ENCODE data around the gene BARHL2.

Gene BARHL2

DNA sequence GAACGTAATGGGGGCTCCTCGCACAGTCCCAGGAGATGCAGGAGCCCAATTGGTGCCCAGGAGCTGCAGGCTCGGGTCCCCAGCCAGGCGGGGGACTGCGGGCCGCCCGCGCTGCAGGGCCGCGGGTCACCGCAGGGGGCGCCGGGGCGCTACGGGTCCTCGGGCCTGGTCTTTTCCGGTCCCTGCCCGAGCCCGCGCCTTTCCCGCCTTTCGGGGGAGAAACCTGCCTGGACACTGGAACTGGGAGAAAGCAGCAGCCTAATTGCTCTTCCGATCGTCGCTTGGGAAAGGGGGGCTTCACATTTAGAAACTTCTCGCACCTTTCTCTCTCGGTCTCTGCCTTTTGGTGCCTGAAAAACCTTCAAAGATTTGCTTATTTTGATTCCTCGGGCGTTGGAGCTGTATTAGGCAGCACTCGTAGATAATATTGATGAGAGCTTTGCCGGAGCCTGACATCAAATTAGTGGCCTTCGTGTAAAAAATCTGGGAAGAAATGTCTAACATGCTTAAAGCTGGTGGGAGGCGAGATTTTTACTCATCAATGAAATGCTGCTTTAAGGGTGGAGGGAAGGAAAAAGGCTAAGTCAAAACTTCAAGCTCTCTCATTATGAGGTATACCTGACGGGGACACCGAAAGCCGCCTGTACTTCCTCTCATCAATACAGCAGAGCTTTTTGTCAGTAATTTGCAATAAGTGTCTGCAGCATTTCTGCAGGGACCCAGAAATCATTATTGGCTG lies 12.6 kb upstream of the BARHL2 start:
- Histone ChIP-seq H3K27me3 (replicated peaks; ENCODE audit: insufficient read depth, low read length) (peaks cover 10% of the 10 kb centered on the region; the same call in 1 of the 2 replicates), H3K79me2 (ENCODE audit: low read length) (no peaks in the 10 kb centered on the region), H4K20me1 (ENCODE audit: insufficient read depth, low read length) (no peaks in the 10 kb centered on the region), H3K4me1 (ENCODE audit: low read length) (no peaks in the 10 kb centered on the region), H3K9me3 (replicated peaks; ENCODE audit: insufficient read depth, low read length) (no peaks in the 10 kb centered on the region), H3K4me2 (ENCODE audit: low read depth, low read length) (no peak overlapping the region), H2AFZ (ENCODE audit: low read length) (no peak overlapping the region), H3K27ac (ENCODE audit: low read length) (no peak overlapping the region), H3K36me3 (replicated peaks; ENCODE audit: insufficient read depth, low read length) (no peaks in the 10 kb centered on the region), H3F3A (ENCODE audit: insufficient read depth, low read length) (no peaks in the 10 kb centered on the region), H3K9me2 (replicated peaks; ENCODE audit: insufficient read depth, low read length) (no peaks in the 10 kb centered on the region), H3K9ac (ENCODE audit: low read length) (no peak overlapping the region), H3K4me3 (ENCODE audit: low read length) (no peak overlapping the region)
- no peak for DNase-seq
- TF ChIP-seq, protein P1, sequence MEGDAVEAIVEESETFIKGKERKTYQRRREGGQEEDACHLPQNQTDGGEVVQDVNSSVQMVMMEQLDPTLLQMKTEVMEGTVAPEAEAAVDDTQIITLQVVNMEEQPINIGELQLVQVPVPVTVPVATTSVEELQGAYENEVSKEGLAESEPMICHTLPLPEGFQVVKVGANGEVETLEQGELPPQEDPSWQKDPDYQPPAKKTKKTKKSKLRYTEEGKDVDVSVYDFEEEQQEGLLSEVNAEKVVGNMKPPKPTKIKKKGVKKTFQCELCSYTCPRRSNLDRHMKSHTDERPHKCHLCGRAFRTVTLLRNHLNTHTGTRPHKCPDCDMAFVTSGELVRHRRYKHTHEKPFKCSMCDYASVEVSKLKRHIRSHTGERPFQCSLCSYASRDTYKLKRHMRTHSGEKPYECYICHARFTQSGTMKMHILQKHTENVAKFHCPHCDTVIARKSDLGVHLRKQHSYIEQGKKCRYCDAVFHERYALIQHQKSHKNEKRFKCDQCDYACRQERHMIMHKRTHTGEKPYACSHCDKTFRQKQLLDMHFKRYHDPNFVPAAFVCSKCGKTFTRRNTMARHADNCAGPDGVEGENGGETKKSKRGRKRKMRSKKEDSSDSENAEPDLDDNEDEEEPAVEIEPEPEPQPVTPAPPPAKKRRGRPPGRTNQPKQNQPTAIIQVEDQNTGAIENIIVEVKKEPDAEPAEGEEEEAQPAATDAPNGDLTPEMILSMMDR (IDR thresholded peaks at IDR 0.05; ENCODE audit: low read length): no peak
- no peak for TF ChIP-seq EZH2 (optimal IDR thresholded peaks at IDR 0.05; ENCODE audit: low read depth, low read length)
- no peak for TF ChIP-seq EZH2phosphoT487 (IDR thresholded peaks at IDR 0.05; ENCODE audit: low read length)

DNA sequence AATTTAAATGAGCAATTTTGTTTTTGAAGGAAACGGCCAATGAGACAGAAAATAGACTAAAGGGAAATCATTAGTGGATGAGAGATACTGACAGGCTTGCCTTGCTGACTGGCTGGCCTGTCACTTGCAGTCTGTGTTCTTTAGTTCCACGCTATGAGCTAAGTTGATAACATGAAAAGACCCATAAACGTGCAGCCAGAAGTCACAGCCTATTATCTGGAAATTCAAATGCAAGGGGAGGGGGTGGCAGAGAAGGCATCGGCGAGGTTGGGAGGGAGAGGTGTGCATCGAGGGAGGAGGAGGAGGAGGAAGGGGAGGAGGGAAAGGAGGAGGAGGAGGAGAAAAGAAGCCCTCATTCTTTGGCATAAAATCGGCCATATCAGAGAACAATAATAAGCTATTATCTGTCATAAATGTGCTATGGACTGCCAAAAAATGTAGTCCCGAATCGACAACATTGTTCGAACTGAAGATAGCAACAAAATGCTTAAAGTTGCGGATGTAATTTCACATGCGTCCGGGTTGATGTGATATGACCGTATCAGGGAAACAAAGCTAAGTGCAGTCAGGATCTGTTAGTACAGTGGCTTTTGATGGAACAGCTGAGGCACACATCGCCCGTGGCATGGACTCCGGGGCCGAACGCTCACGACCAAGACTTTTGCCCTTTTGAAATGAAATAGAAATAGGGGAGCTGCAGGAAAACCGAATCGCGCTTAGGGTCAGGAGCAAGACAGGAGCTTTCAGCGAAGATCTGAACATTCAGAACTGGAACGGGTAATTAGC lies 11.6 kb upstream of the BARHL2 start:
- Histone ChIP-seq H3K4me3 (ENCODE audit: low read length) (no peak overlapping the region), H3F3A (ENCODE audit: insufficient read depth, low read length) (no peaks in the 10 kb centered on the region), H3K27ac (ENCODE audit: low read length) (no peak overlapping the region), H3K9me2 (replicated peaks; ENCODE audit: insufficient read depth, low read length) (no peaks in the 10 kb centered on the region), H3K79me2 (ENCODE audit: low read length) (no peaks in the 10 kb centered on the region), H3K9ac (ENCODE audit: low read length) (no peak overlapping the region), H4K20me1 (ENCODE audit: insufficient read depth, low read length) (no peaks in the 10 kb centered on the region), H2AFZ (ENCODE audit: low read length) (no peak overlapping the region), H3K4me1 (ENCODE audit: low read length) (no peaks in the 10 kb centered on the region), H3K4me2 (ENCODE audit: low read depth, low read length) (peak overlapping the region; percentile 16; the same call in 1 of the 2 replicates), H3K36me3 (replicated peaks; ENCODE audit: insufficient read depth, low read length) (no peaks in the 10 kb centered on the region), H3K27me3 (replicated peaks; ENCODE audit: insufficient read depth, low read length) (peaks cover 10% of the 10 kb centered on the region; the same call in 1 of the 2 replicates), H3K9me3 (replicated peaks; ENCODE audit: insufficient read depth, low read length) (no peaks in the 10 kb centered on the region)
- DNase-seq: no peak
- TF ChIP-seq EZH2phosphoT487 (IDR thresholded peaks at IDR 0.05; ENCODE audit: low read length) (0 out of 2 replicates have a peak, but pooled peaks have one; percentile 1), EZH2 (optimal IDR thresholded peaks at IDR 0.05; ENCODE audit: low read depth, low read length) (no peak)
- TF ChIP-seq, protein P1 (IDR thresholded peaks at IDR 0.05; ENCODE audit: low read length): no peak

DNA sequence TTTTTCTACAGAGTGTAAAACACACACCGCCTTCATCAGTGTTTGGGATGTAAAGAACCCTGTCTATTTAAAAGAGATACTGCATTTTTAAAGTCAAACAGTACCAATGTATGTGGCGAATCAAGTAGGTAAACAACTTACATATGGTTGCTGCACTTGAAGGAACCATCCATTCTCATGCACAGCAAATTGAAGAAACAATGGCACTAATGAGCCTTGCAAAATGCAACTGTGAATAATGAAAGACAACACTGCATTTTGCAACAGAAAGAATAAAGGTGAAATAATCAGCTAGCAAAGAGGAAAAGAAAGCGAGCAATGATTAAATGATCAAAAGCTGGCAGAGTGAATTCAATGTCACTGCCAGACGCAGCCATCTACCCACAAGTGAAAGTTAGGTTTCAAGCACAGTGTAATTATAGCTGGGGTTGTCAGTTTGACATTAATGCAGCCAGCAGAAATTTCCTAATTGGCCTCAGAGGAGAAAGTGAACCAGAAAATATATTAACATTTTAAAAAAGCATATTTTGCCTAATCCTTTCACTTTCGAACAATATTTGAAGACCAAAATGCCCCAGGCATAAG lies 10.9 kb upstream of the BARHL2 start:
- no peaks in the 10 kb centered on the region for H4K20me1 ChIP-seq (ENCODE audit: insufficient read depth, low read length)
- TF ChIP-seq EZH2 (optimal IDR thresholded peaks at IDR 0.05; ENCODE audit: low read depth, low read length) (no peak), EZH2phosphoT487 (IDR thresholded peaks at IDR 0.05; ENCODE audit: low read length) (0 out of 2 replicates have a peak, but pooled peaks have one; percentile 54)
- TF ChIP-seq, protein P1 (IDR thresholded peaks at IDR 0.05; ENCODE audit: low read length): no peak
- H3K27me3 ChIP-seq (replicated peaks; ENCODE audit: insufficient read depth, low read length): peaks cover 10% of the 10 kb centered on the region; the same call in 1 of the 2 replicates
- H3K9me2 ChIP-seq (replicated peaks; ENCODE audit: insufficient read depth, low read length): no peaks in the 10 kb centered on the region
- H3K79me2 ChIP-seq (ENCODE audit: low read length): no peaks in the 10 kb centered on the region
- no peak for DNase-seq
- no peaks in the 10 kb centered on the region for H3K36me3 ChIP-seq (replicated peaks; ENCODE audit: insufficient read depth, low read length)
- H3K9ac ChIP-seq (ENCODE audit: low read length): no peak overlapping the region
- H2AFZ ChIP-seq (ENCODE audit: low read length): no peak overlapping the region
- H3K27ac ChIP-seq (ENCODE audit: low read length): no peak overlapping the region
- H3K9me3 ChIP-seq (replicated peaks; ENCODE audit: insufficient read depth, low read length): no peaks in the 10 kb centered on the region
- H3K4me3 ChIP-seq (ENCODE audit: low read length): no peak overlapping the region
- H3K4me2 ChIP-seq (ENCODE audit: low read depth, low read length): peak overlapping the region; percentile 16; the same call in 1 of the 2 replicates
- no peaks in the 10 kb centered on the region for H3K4me1 ChIP-seq (ENCODE audit: low read length)
- H3F3A ChIP-seq (ENCODE audit: insufficient read depth, low read length): no peaks in the 10 kb centered on the region
